SK-N-SH (cell line): ENCODE data around the gene KRTAP2-4. TPM values are rescaled to one million over a fixed set of nuclear protein-coding genes. Genes with fewer than 3 reads are reported as not detected.
A peak's percentile ranks its signal among the peaks of the same experiment; 100 is the strongest.

Experiments
- CTCF ChIA-PET: fragments of 300-600, 350-600 bp; formaldehyde crosslinking; extraction: SDS; loops from one replicate; lab custom pipeline; 2021; lab: Yijun Ruan, JAX
- POLR2A ChIA-PET: fragments of 350-600 bp; sonication (Branson Sonifier 250); formaldehyde crosslinking; extraction: SDS; loops from one replicate; lab custom pipeline; 2020; ENCODE audit warnings: antibody characterized with exemption, inconsistent platforms; lab: Yijun Ruan, JAX
- DNase-seq: peaks from one replicate; pipeline ENCODE4 v3.0.0; 2012
- H2AFZ ChIP-seq: fragments of 200-600 bp; sonication (generic); 2 replicates; pipeline ENCODE4 v1.8.1; 2016; ENCODE audit warnings: antibody characterized with exemption, mild to moderate bottlenecking, low read depth
- H3F3A ChIP-seq: fragments of 200-600 bp; sonication (generic); replicated peaks from 2 replicates; pipeline ENCODE3; 2016; ENCODE audit warnings: antibody characterized with exemption, mild to moderate bottlenecking; ENCODE audit not compliant: insufficient read depth
- H3K27ac ChIP-seq, 2 experiments: fragments of 200-500 bp in 1 of 2; fragments of 200-600 bp in 1 of 2; sonication (Bioruptor generic) in 1 of 2; sonication (generic), shearing (Covaris generic) in 1 of 2; 2 replicates each; pipeline versions ENCODE4 v1.5.1 to v1.6.1; 2014 to 2016; ENCODE audit warnings: low read depth in 2 of 2, inconsistent platforms in 1 of 2, low read length in 1 of 2, mild to moderate bottlenecking in 1 of 2, mixed read lengths in 1 of 2
- H3K27me3 ChIP-seq: fragments of 200-600 bp; sonication (generic), shearing (Covaris generic); 2 replicates; pipeline ENCODE4 v1.6.1; 2016; ENCODE audit warnings: mixed run types; ENCODE audit not compliant: insufficient read depth
- H3K36me3 ChIP-seq, 2 experiments: fragments of 200-500 bp in 1 of 2; fragments of 200-600 bp in 1 of 2; sonication (Bioruptor generic) in 1 of 2; sonication (generic) in 1 of 2; replicated peaks in 1 of 2; 2 replicates each; pipeline versions ENCODE3 to v1.5.1; 2014 to 2016; ENCODE audit warnings: low read length in 1 of 2, mild to moderate bottlenecking in 1 of 2; ENCODE audit not compliant: insufficient read depth in 2 of 2, control insufficient read depth in 1 of 2
- H3K4me1 ChIP-seq, 2 experiments: fragments of 200-500 bp in 1 of 2; fragments of 200-600 bp in 1 of 2; sonication (Bioruptor generic) in 1 of 2; sonication (generic), shearing (Covaris generic) in 1 of 2; 2 replicates each; pipeline versions ENCODE4 v1.5.1 to v1.6.1; 2014 to 2016; ENCODE audit warnings: low read depth in 1 of 2, low read length in 1 of 2, mixed run types in 1 of 2; ENCODE audit not compliant: insufficient read depth in 2 of 2, control insufficient read depth in 1 of 2
- H3K4me2 ChIP-seq: fragments of 200-600 bp; sonication (generic), shearing (Covaris generic); 2 replicates; pipeline ENCODE4 v1.6.1; 2017; ENCODE audit warnings: mixed run types
- H3K4me3 ChIP-seq, 2 experiments: fragments of 200-500 bp in 1 of 2; fragments of 200-600 bp in 1 of 2; sonication (Bioruptor generic) in 1 of 2; sonication (generic), shearing (Covaris generic) in 1 of 2; 2 replicates each; pipeline versions ENCODE4 v1.5.1 to v1.8.1; 2014 to 2016; ENCODE audit warnings: low read depth in 2 of 2, inconsistent platforms in 1 of 2, low read length in 1 of 2, mild to moderate bottlenecking in 1 of 2, mixed read lengths in 1 of 2, moderate library complexity in 1 of 2
- H3K79me2 ChIP-seq: fragments of 200-600 bp; sonication (generic); 2 replicates; pipeline ENCODE4 v1.8.1; 2017; ENCODE audit warnings: mild to moderate bottlenecking; ENCODE audit not compliant: insufficient read depth
- H3K9ac ChIP-seq: fragments of 200-600 bp; sonication (generic); 2 replicates; pipeline ENCODE4 v1.6.1; 2017; ENCODE audit warnings: mixed run types
- H3K9me2 ChIP-seq: fragments of 200-600 bp; sonication (generic); 2 replicates; pipeline ENCODE4 v1.6.1; 2017; ENCODE audit warnings: mixed run types
- H3K9me3 ChIP-seq: fragments of 200-600 bp; sonication (generic); 2 replicates; pipeline ENCODE4 v1.6.1; 2017; ENCODE audit warnings: mixed run types, mild to moderate bottlenecking, moderate library complexity
- H4K20me1 ChIP-seq: fragments of 200-600 bp; sonication (generic); 2 replicates; pipeline ENCODE4 v1.6.1; 2017; ENCODE audit warnings: mild to moderate bottlenecking, mixed run types; ENCODE audit not compliant: insufficient read depth
- CHD2 ChIP-seq: fragments of 150-350 bp; IDR thresholded peaks from 2 replicates; pipeline ENCODE4 v1.6.1; 2018; ENCODE audit warnings: low read length; ENCODE audit not compliant: partially characterized antibody
- CTCF ChIP-seq: fragments of 200-600 bp; sonication (generic); IDR thresholded peaks from 2 replicates; pipeline ENCODE4 v1.6.1; 2017; ENCODE audit warnings: antibody characterized with exemption, mild to moderate bottlenecking, moderate library complexity
- ELF1 ChIP-seq: IDR thresholded peaks from 2 replicates; pipeline ENCODE4 v1.4.0; 2012
- EP300 ChIP-seq, 2 experiments: IDR thresholded peaks; 2 replicates each; pipeline versions ENCODE4 v1.4.0 to v1.6.1; 2012; ENCODE audit warnings: borderline replicate concordance in 1 of 2, low read depth in 1 of 2, low read length in 1 of 2
- EZH2phosphoT487 ChIP-seq: fragments of 200-600 bp; sonication (generic); IDR thresholded peaks from 2 replicates; pipeline ENCODE4 v1.6.1; 2017; ENCODE audit warnings: low read depth, mixed run types, mild to moderate bottlenecking, antibody characterized with exemption, moderate library complexity, borderline replicate concordance
- GATA2 ChIP-seq: sonication (generic); formaldehyde crosslinking; IDR thresholded peaks from 2 replicates; pipeline ENCODE4 v1.5.0; 2020; ENCODE audit warnings: mild to moderate bottlenecking, missing genetic modification reagents
- MAX ChIP-seq: IDR thresholded peaks from 2 replicates; pipeline ENCODE4 v1.4.0; 2012; ENCODE audit warnings: low read depth
- MEF2A ChIP-seq: IDR thresholded peaks from 2 replicates; pipeline ENCODE4 v1.4.0; 2012; ENCODE audit warnings: low read depth, borderline replicate concordance
- MXI1 ChIP-seq: IDR thresholded peaks from 2 replicates; pipeline ENCODE4 v1.6.1; 2012; ENCODE audit warnings: mild to moderate bottlenecking, low read depth, low read length, improper control_type of control experiment
- NFIC ChIP-seq: IDR thresholded peaks from 2 replicates; pipeline ENCODE4 v1.4.0; 2012; ENCODE audit warnings: borderline replicate concordance
- NRF1 ChIP-seq: IDR thresholded peaks from 2 replicates; pipeline ENCODE4 v1.6.1; 2012; ENCODE audit warnings: low read depth, mild to moderate bottlenecking, low read length
- RAD21 ChIP-seq: IDR thresholded peaks from 2 replicates; pipeline ENCODE4 v1.6.1; 2012; ENCODE audit warnings: mild to moderate bottlenecking, low read length
- RCOR1 ChIP-seq: fragments of 150-350 bp; IDR thresholded peaks from 2 replicates; pipeline ENCODE4 v1.6.1; 2017; ENCODE audit warnings: antibody characterized with exemption, low read length
- REST ChIP-seq: IDR thresholded peaks from 2 replicates; pipeline ENCODE4 v1.6.1; 2012; ENCODE audit warnings: mild to moderate bottlenecking, low read depth, low read length, moderate library complexity
- RFX5 ChIP-seq: IDR thresholded peaks from 2 replicates; pipeline ENCODE4 v1.6.1; 2012; ENCODE audit warnings: mild to moderate bottlenecking, improper control_type of control experiment, low read length
- SMC3 ChIP-seq: IDR thresholded peaks from 2 replicates; pipeline ENCODE4 v1.6.1; 2012; ENCODE audit warnings: low read depth, low read length, improper control_type of control experiment
- TAF1 ChIP-seq: IDR thresholded peaks from 2 replicates; pipeline ENCODE4 v1.6.1; 2012; ENCODE audit warnings: low read depth, mild to moderate bottlenecking, low read length, moderate library complexity, borderline replicate concordance
- TCF12 ChIP-seq: IDR thresholded peaks from 2 replicates; pipeline ENCODE4 v1.4.0; 2012
- USF1 ChIP-seq: IDR thresholded peaks from 2 replicates; pipeline ENCODE4 v1.4.0; 2012; ENCODE audit warnings: low read depth, borderline replicate concordance
- USF2 ChIP-seq: fragments of 150-350 bp; IDR thresholded peaks from 2 replicates; pipeline ENCODE4 v1.6.1; 2017; ENCODE audit warnings: antibody characterized with exemption, low read length, low read depth, borderline replicate concordance
- YY1 ChIP-seq: IDR thresholded peaks from 2 replicates; pipeline ENCODE4 v1.4.0; 2012; ENCODE audit warnings: low read depth, mild to moderate bottlenecking
- WGBS: methylation state at CpG from one replicate; pipeline ENCODE4 v1.1.6; 2017; ENCODE audit warnings: low lambda C conversion rate; 5-methylcytosine and 5-hydroxymethylcytosine counted together
- polyA plus RNA-seq, 3 experiments: library from polyadenylated mRNA; depleted of rRNA; stranded (reverse); fragments of >200 nt; gene quantifications; 2 replicates each; pipeline ENCODE4 v1.2.3, GENCODE V29; 2012

The KRTAP2-4 gene
- polyA plus RNA-seq, 1 of the 3 experiments (the other 2 are of a cell fraction) = not detected

GRCh38 chr17:41052566-41052965 lies 13.1 kb downstream of the KRTAP2-4 start:
- no peaks in the 10 kb centered on the region for H3K79me2 ChIP-seq
- H3F3A ChIP-seq = peaks cover 10% of the 10 kb centered on the region
- ChIA-PET CTCF (interaction anchor here (1.3 kb wide), 1 partner anchor 34 kb away, joined by 5 read pairs; no protein-coding TSS in a partner anchor), POLR2A (no interaction called here)
- H3K36me3 ChIP-seq = peaks cover 0 to 4% of the 10 kb centered on the region in 2 experiments
- no peak overlapping the region for H3K27ac ChIP-seq
- DNase-seq = no peak
- H2AFZ ChIP-seq = no peak overlapping the region
- H3K9me3 ChIP-seq = no peaks in the 10 kb centered on the region
- H3K4me2 ChIP-seq = no peak overlapping the region
- peak; percentile 13; the same call in 1 of the 2 replicates for TF ChIP-seq TCF12
- TF ChIP-seq MAX = no peak
- no peak for TF ChIP-seq NRF1
- TF ChIP-seq GATA2 (CRISPR knock-in tag) = no peak
- no peaks in the 10 kb centered on the region for H3K4me1 ChIP-seq
- no peaks in the 10 kb centered on the region for H4K20me1 ChIP-seq
- H3K9ac ChIP-seq = no peak overlapping the region
- no peaks in the 10 kb centered on the region for H3K9me2 ChIP-seq
- no peaks in the 10 kb centered on the region for H3K27me3 ChIP-seq
- H3K4me3 ChIP-seq = no peak overlapping the region

- 10% methylated on average over 2 of the region's 2 CpGs for WGBS
- DNase-seq = no peak
- Histone ChIP-seq H3K9me3 (no peaks in the 10 kb centered on the region), H3K4me2 (peak overlapping the region; percentile 14), H3K27me3 (no peaks in the 10 kb centered on the region), H3K9me2 (no peaks in the 10 kb centered on the region), H3K27ac (peak overlapping the region in 1 of 2 experiments; percentile 44; a peak in 2 of 4 replicates), H3K4me1 (no peaks in the 10 kb centered on the region), H4K20me1 (no peaks in the 10 kb centered on the region), H3K79me2 (no peaks in the 10 kb centered on the region), H3K36me3 (peaks cover 0 to 4% of the 10 kb centered on the region in 2 experiments), H3K9ac (no peak overlapping the region), H3K4me3 (no peak overlapping the region), H2AFZ (peak overlapping the region; percentile 44; the same call in 1 of the 2 replicates), H3F3A (peaks cover 10% of the 10 kb centered on the region)
- POLR2A ChIA-PET = no interaction called here
- CTCF ChIA-PET = interaction anchor here (1.4 kb wide), 1 partner anchor 614 kb away, joined by 3 read pairs; no protein-coding TSS in a partner anchor
- TF ChIP-seq REST (no peak), RFX5 (no peak), MEF2A (no peak), NFIC (no peak), RCOR1 (no peak), EP300 (IDR thresholded peaks at IDR 0.05; ENCODE audit: borderline replicate concordance in 1 of 2, low read depth in 1 of 2, low read length in 1 of 2) (no peak), CTCF (no peak), USF2 (no peak), USF1 (no peak), SMC3 (no peak), RAD21 (no peak), EZH2phosphoT487 (no peak), CHD2 (no peak), YY1 (no peak), ELF1 (no peak), MXI1 (no peak), TAF1 (no peak)
Observed at GRCh38 chr17:41049110-41049509, 16.6 kb downstream of the KRTAP2-4 start.
